GM06990 (cell line): Measurements from ENCODE around the gene C14orf180.

Experiments
- DNase-seq: peaks from one replicate; pipeline ENCODE4 v3.0.0-alpha.2; 2011; ENCODE audit not compliant: insufficient read length; ENCODE audit errors: extremely low read depth
- H3K27me3 ChIP-seq: replicated peaks from 2 replicates; pipeline ENCODE4 v1.6.0; 2011; ENCODE audit warnings: low read length; ENCODE audit not compliant: control insufficient read depth, insufficient read depth
- H3K36me3 ChIP-seq: 2 replicates; pipeline ENCODE4 v1.5.1; 2011; ENCODE audit warnings: low read length; ENCODE audit not compliant: control insufficient read depth, insufficient read depth
- H3K4me3 ChIP-seq: replicated peaks from 2 replicates; pipeline ENCODE4 v1.5.1; 2011; ENCODE audit warnings: low read depth, mild to moderate bottlenecking, control low read depth, low read length
- CTCF ChIP-seq: IDR thresholded peaks from 2 replicates; pipeline ENCODE4 v1.5.1; 2011; ENCODE audit warnings: low read length, control low read depth, mild to moderate bottlenecking, inconsistent platforms; ENCODE audit not compliant: insufficient read depth, poor library complexity, severe bottlenecking

C14orf180 gene

DNA sequence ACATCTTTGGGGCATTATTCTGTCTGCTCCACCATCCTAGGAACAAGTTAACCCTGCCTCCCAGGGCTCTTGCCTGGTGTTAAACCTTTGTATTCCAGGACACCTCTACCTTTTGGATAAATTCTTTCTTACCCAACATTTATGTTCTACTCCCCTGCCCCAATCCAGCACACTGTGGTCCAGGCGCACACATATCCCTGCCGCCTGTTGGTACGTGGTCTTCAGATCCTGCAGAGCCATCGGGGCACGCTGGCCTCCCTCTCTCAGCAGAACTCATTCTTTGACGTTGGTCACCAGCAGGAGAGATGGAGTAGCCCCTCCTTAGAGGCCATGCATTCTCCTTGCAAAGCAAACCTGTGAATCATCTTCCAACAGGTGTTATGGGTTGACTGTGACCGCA, 30.1 kb downstream of the C14orf180 start:
- Histone ChIP-seq H3K36me3 (no peaks in the 10 kb centered on the region), H3K4me3 (no peak overlapping the region), H3K27me3 (no peaks in the 10 kb centered on the region; the same call in 1 of the 2 replicates)
- DNase-seq, result no peak
- TF ChIP-seq CTCF, result no peak

GRCh38 chr14:104610749-104611310, 31.3 kb downstream of the C14orf180 start:
- Histone ChIP-seq H3K4me3 (no peak overlapping the region), H3K36me3 (no peaks in the 10 kb centered on the region), H3K27me3 (no peaks in the 10 kb centered on the region)
- no peak for DNase-seq
- TF ChIP-seq CTCF, result no peak

GRCh38 chr14:104611881-104612280, 32.3 kb downstream of the C14orf180 start:
- DNase-seq, result no peak
- TF ChIP-seq CTCF, result no peak
- H3K4me3 ChIP-seq, result no peak overlapping the region
- H3K36me3 ChIP-seq, result no peaks in the 10 kb centered on the region
- H3K27me3 ChIP-seq, result no peaks in the 10 kb centered on the region

DNA sequence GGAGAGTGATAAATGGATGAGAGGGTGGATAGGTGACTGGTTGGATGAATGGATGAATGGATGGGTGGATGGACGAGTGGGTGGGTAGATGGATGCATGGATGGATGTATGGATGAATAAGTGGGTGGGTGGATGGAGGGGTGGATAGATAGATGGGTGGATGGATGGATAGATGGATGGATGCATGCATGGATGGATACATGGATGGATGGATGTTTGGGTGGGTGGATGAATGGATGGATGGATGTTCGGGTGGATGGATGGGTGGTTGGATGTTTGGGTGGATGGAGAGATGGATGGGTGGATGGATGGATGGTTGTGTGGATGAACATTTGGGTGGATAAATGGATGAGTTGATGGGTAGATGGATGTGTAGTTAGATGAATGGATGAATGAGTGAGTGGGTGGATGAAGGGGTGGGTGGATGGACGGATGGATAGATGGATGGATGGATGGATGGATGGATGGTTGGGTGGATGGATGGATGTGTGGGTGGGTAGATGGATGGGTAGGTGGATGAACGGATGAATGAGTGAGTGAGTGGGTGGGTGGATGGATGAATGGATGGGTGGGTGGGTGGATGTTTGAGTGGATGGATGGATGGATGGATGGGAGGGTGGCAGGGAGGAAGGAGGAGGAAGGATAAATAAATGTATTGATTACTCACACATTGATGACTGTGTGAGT, 34.7 kb downstream of the C14orf180 start:
- TF ChIP-seq CTCF, result no peak
- H3K4me3 ChIP-seq, result no peak overlapping the region
- no peaks in the 10 kb centered on the region for H3K36me3 ChIP-seq
- H3K27me3 ChIP-seq, result no peaks in the 10 kb centered on the region
- DNase-seq, result no peak

DNA sequence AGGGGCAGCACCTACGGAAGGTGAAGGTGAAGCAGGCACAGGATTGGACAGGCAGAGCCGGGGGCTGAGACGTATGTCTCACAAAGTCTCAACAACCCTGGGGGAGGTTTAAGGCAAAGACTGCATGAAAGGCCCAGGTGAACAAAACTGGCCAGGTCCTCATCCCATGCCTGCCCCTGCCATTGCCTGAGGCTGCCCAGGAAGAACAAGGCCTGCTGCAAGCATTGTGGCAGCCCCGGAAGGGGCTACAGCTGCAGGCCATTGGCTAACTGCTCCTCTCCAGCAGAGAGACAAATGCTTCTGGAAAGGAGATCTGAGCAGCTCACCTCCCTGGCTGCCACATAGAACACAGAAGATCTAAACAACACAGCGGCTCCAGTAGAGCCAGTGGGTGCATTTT, 45.4 kb downstream of the C14orf180 start:
- no peak for DNase-seq
- Histone ChIP-seq H3K27me3 (no peaks in the 10 kb centered on the region; the same call in 1 of the 2 replicates), H3K36me3 (no peaks in the 10 kb centered on the region), H3K4me3 (no peak overlapping the region)
- no peak for TF ChIP-seq CTCF
